GM12878 (cell line): ENCODE results near the gene RANBP9.

ENCODE experiments used
- CTCF ChIP-seq, 3 experiments: IDR thresholded peaks in 2 of 3; conservative IDR thresholded peaks in 1 of 3; 2 replicates each; pipeline ENCODE4 v1.5.1; 2011; ENCODE audit warnings: low read depth in 3 of 3, low read length in 3 of 3, mild to moderate bottlenecking in 3 of 3, control low read depth in 2 of 3, moderate library complexity in 2 of 3, inconsistent platforms in 1 of 3, mixed read lengths in 1 of 3; ENCODE audit not compliant: control insufficient read depth in 2 of 3, insufficient read depth in 1 of 3; ENCODE audit errors: extremely low read depth in 1 of 3
- EGR1 ChIP-seq, 2 experiments: IDR thresholded peaks; 1 replicate in 1 of 2; 2 replicates in 1 of 2; pipeline ENCODE4 v1.6.1; 2011 to 2012; ENCODE audit warnings: low read depth in 2 of 2, low read length in 2 of 2, borderline replicate concordance in 1 of 2, mild to moderate bottlenecking in 1 of 2, moderate library complexity in 1 of 2
- EP300 ChIP-seq, 2 experiments: fragments of 150-350 bp in 1 of 2; IDR thresholded peaks; 2 replicates each; pipeline ENCODE4 v1.6.1; 2011 to 2012; ENCODE audit warnings: low read depth in 2 of 2, low read length in 2 of 2, borderline replicate concordance in 1 of 2, improper control_type of control experiment in 1 of 2, inconsistent platforms in 1 of 2; ENCODE audit not compliant: control insufficient read depth in 1 of 2
- HDAC6 ChIP-seq: fragments of 200-600 bp; sonication (generic); IDR thresholded peaks from one replicate; pipeline ENCODE4 v1.8.0; 2017; ENCODE audit warnings: antibody characterized with exemption; ENCODE audit not compliant: unreplicated experiment
- MAX ChIP-seq: IDR thresholded peaks from 2 replicates; pipeline ENCODE4 v1.6.1; 2012; ENCODE audit warnings: low read depth, low read length, improper control_type of control experiment
- RB1 ChIP-seq: fragments of 450-650 bp; formaldehyde crosslinking; IDR thresholded peaks from 2 replicates; pipeline ENCODE4 v1.6.1; 2017; ENCODE audit warnings: mild to moderate bottlenecking, borderline replicate concordance
- SMARCA5 ChIP-seq: fragments of 450-650 bp; IDR thresholded peaks from 2 replicates; pipeline ENCODE4 v1.6.1; 2017; ENCODE audit warnings: mild to moderate bottlenecking

- no peak for TF ChIP-seq EP300 (IDR thresholded peaks at IDR 0.05; ENCODE audit: borderline replicate concordance in 1 of 2, control insufficient read depth in 1 of 2, low read depth in 2 of 2, low read length in 2 of 2)
- TF ChIP-seq EGR1 (IDR thresholded peaks at IDR 0.05; ENCODE audit: borderline replicate concordance in 1 of 2, low read depth in 2 of 2, low read length in 2 of 2), result no peak
- TF ChIP-seq HDAC6, result no peak
- TF ChIP-seq MAX, result no peak
- no peak for TF ChIP-seq RB1
- no peak for TF ChIP-seq CTCF (IDR thresholded peaks at IDR 0.05 in 2 of 3, conservative IDR thresholded peaks at IDR 0.05 in 1 of 3; ENCODE audit: control insufficient read depth in 2 of 3, extremely low read depth in 1 of 3, insufficient read depth in 1 of 3, low read depth in 3 of 3, low read length in 3 of 3)
- no peak for TF ChIP-seq SMARCA5
Observed at GRCh38 chr6:13615792-13616120, 95.9 kb downstream of the RANBP9 start.
